H7 (cell line): ENCODE results near the gene TMC1. TPM values are rescaled to one million over a fixed set of nuclear protein-coding genes. Genes with fewer than 3 reads are reported as not detected.

Experiments
- total RNA-seq: library from RNA; depleted of rRNA; stranded (reverse); fragments of >200 nt; shearing (Covaris generic); gene quantifications from 2 replicates; pipeline ENCODE4 v1.2.3, GENCODE V29; 2014; rRNA removed

TMC1 gene
- total RNA-seq, 1 experiment from 2014 or later: not detected

Other genes with a start within 250 kb of the TMC1 start
- 124 and 145 TPM in 2 replicates for gene ZFAND5, start 156.4 kb upstream of the TMC1 start, total RNA-seq